GM21576 (cell line): Measurements from ENCODE around the gene DMD.

Experiments used
- ATAC-seq: cut with Tn5 transposase; IDR thresholded peaks from one replicate; pipeline ENCODE4 v1.9.1; 2021; ENCODE audit warnings: mild to moderate bottlenecking, moderate library complexity; ENCODE audit not compliant: unreplicated experiment

The DMD gene

GRCh38 chrX:31894152-31894551 lies 1317.2 kb downstream of the DMD start:
- no peak for ATAC-seq

- no peak for ATAC-seq
Observed at GRCh38 chrX:31893525-31893924, 1317.8 kb downstream of the DMD start.

GRCh38 chrX:31889088-31889487 lies 1322.3 kb downstream of the DMD start:
- no peak for ATAC-seq

GRCh38 chrX:31884535-31884934 lies 1326.8 kb downstream of the DMD start:
- ATAC-seq, result no peak

GRCh38 chrX:31872007-31872406 lies 1339.3 kb downstream of the DMD start:
- ATAC-seq, result no peak

- ATAC-seq, result no peak
Observed at GRCh38 chrX:31870267-31870666, 1341.1 kb downstream of the DMD start.

GRCh38 chrX:31860686-31861085 lies 1350.7 kb downstream of the DMD start:
- no peak for ATAC-seq

GRCh38 chrX:31858915-31859314 lies 1352.4 kb downstream of the DMD start:
- ATAC-seq, result no peak

- no peak for ATAC-seq
Observed at GRCh38 chrX:31854716-31855115, 1356.6 kb downstream of the DMD start.

- no peak for ATAC-seq
Observed at GRCh38 chrX:31851761-31852160, 1359.6 kb downstream of the DMD start.

- no peak for ATAC-seq
Observed at GRCh38 chrX:31847773-31848172, 1363.6 kb downstream of the DMD start.

GRCh38 chrX:31845003-31845402 lies 1366.3 kb downstream of the DMD start:
- ATAC-seq, result no peak

- no peak for ATAC-seq
Observed at GRCh38 chrX:31838617-31839016, 1372.7 kb downstream of the DMD start.

- no peak for ATAC-seq
Observed at GRCh38 chrX:31837445-31838049, 1373.8 kb downstream of the DMD start.

- ATAC-seq, result no peak
Observed at GRCh38 chrX:31836479-31836878, 1374.9 kb downstream of the DMD start.

- ATAC-seq, result no peak
Observed at GRCh38 chrX:31832263-31832662, 1379.1 kb downstream of the DMD start.

- ATAC-seq, result no peak
Observed at GRCh38 chrX:31820430-31821210, 1390.7 kb downstream of the DMD start.

GRCh38 chrX:31819455-31819854 lies 1391.9 kb downstream of the DMD start:
- ATAC-seq, result no peak

GRCh38 chrX:31811106-31811505 lies 1400.2 kb downstream of the DMD start:
- ATAC-seq, result no peak

GRCh38 chrX:31808357-31808756 lies 1403.0 kb downstream of the DMD start:
- no peak for ATAC-seq

- no peak for ATAC-seq
Observed at GRCh38 chrX:31807165-31807564, 1404.2 kb downstream of the DMD start.

- no peak for ATAC-seq
Observed at GRCh38 chrX:31805781-31806180, 1405.6 kb downstream of the DMD start.

GRCh38 chrX:31800219-31800618 lies 1411.1 kb downstream of the DMD start:
- ATAC-seq, result no peak
